Pancreas (tissue), 10 donors: Measurements from ENCODE around the gene TCIRG1. TPM values are rescaled to one million over a fixed set of nuclear protein-coding genes. Genes with fewer than 3 reads are reported as not detected.

Experiments used
- ATAC-seq, 4 donors: fragments of 200-7000 bp; cut with Tn5 transposase; one replicate each; pipeline versions ENCODE4 v1.8.0 to v1.9.1; 2020; ENCODE audit warnings: mild to moderate bottlenecking in 4 of 4, moderate library complexity in 4 of 4
- DNase-seq, 6 donors: peaks; one replicate each; pipeline ENCODE4 v3.0.0-alpha.2; 2020
- FAIRE-seq: peaks from 2 replicates; lab custom pipeline; 2012; peaks lifted over from hg19 to GRCh38; lab: Jason Lieb, UNC
- H3K27ac ChIP-seq, 4 donors: fragments of 200-600 bp; sonication (generic); 1 replicate in 3 of 4; 2 replicates in 1 of 4; pipeline versions ENCODE4 v1.5.0 to v1.8.0; 2020
- H3K27me3 ChIP-seq, 4 donors: fragments of 200-600 bp; one replicate each; pipeline ENCODE4 v1.8.0; 2021
- H3K36me3 ChIP-seq, 3 donors: fragments of 200-600 bp; sonication (generic) in 1 of 3; one replicate each; pipeline versions ENCODE4 v1.5.0 to v1.8.0; 2020 to 2021
- H3K4me1 ChIP-seq, 3 donors: fragments of 200-600 bp; one replicate each; pipeline ENCODE4 v1.8.0; 2021
- H3K4me3 ChIP-seq, 4 donors: fragments of 200-600 bp; sonication (generic) in 2 of 4; one replicate each; pipeline versions ENCODE4 v1.5.0 to v1.8.0; 2020 to 2021
- H3K9me3 ChIP-seq, 4 donors: fragments of 200-600 bp; one replicate each; pipeline ENCODE4 v1.8.0; 2021
- CTCF ChIP-seq, 4 donors: fragments of 200-600 bp; sonication (generic) in 3 of 4; IDR thresholded peaks; one replicate each; pipeline versions ENCODE4 v1.5.0 to v1.8.0; 2021; ENCODE audit warnings: antibody characterized with exemption in 4 of 4
- WGBS, 2 donors: extraction: QIAGEN DNeasy Blood & Tissue Kit; methylation state at CpG; one replicate each; pipeline ENCODE4 v1.1.7; 2013; 5-methylcytosine and 5-hydroxymethylcytosine counted together
- intact Hi-C, 3 donors: fragments of 100-400 bp; cut with DNase I; formaldehyde crosslinking; loops; one replicate each; pipeline versions ENCODE4 v1.11.1 to v1.14.2; 2022
- polyA plus RNA-seq, 2 donors: library from polyadenylated mRNA; stranded (reverse); fragments of 200-250 nt; gene quantifications; one replicate each; pipeline ENCODE4 v1.2.3, GENCODE V29; 2013
- total RNA-seq, 6 donors: library from RNA; stranded (reverse); fragmentation: NEBNext Ultra II Directional in 4 of 6; extraction: Animal tissue kit (Norgen Biotek cat#: 25700) in 4 of 6; gene quantifications; one replicate each; pipeline versions ENCODE4 v1.2.1 to v1.2.4, GENCODE V29; 2021 to 2023
- donor health status: healthy with polysubstance abuse.
- donor health status: DM: no; HTN: no; CAD: no; lungs with moderate emphysema.
- donor health status: DM: no; HTN: no; CAD: no.
- donor health status: control.
- donor health status: control.
- donor health status: Bipolar disorder and iron deficiency.
- donor health status: DM: yes; HTN: yes; CAD: no.
- donor health status: DM: no; HTN: no; CAD: no.
- donor health status: DM: no; HTN: no; CAD: no.
- donor health status: DM: yes; HTN: yes; CAD: no.

Gene TCIRG1
- total and polyA plus RNA-seq, 8 donors: 166 to 1,036 (median 211) TPM

DNA sequence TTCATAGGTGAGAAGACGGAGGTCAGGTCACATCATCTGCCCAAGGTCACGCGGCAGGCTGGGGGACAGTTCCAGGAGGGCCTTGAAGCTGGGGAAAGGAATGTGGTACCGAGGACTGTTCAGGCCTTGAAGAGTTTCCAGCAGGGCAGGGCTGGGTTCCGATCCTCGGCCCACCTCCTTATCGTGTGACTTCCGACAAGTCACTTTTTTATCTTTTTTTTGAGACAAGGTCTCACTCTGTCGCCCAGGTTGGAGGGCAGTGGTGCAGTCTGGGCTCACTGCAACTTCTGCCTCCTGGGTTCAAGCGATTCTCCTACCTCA lies 7.7 kb upstream of the TCIRG1 start:
- peak; percentile 12 to 40 (median 23) for ATAC-seq
- intact Hi-C loops: no loop called here
- FAIRE-seq: no peak
- Histone ChIP-seq H3K27me3 (no peaks in the 10 kb centered on the region), H3K4me3 (peak overlapping the region; percentile 45 to 82 (median 71)), H3K9me3 (no peaks in the 10 kb centered on the region), H3K4me1 (peaks cover 0 to 18% (median 9%) of the 10 kb centered on the region in 3 donors), H3K36me3 (peaks cover 0 to 4% (median 0%) of the 10 kb centered on the region in 3 donors), H3K27ac (peak overlapping the region; percentile 50 to 79 (median 70))
- no peak for DNase-seq
- no peak for TF ChIP-seq CTCF (IDR thresholded peaks at IDR 0.05)
- 8 to 9% methylated on average over 10 of the region's 10 CpGs for WGBS, 2 donors

- Histone ChIP-seq H3K27me3 (no peaks in the 10 kb centered on the region), H3K27ac (no peak overlapping the region), H3K4me3 (no peak overlapping the region), H3K9me3 (no peaks in the 10 kb centered on the region), H3K4me1 (peaks cover 3 to 23% (median 14%) of the 10 kb centered on the region in 3 donors), H3K36me3 (peaks cover 0 to 4% (median 0%) of the 10 kb centered on the region in 3 donors)
- no peak for FAIRE-seq
- no peak for ATAC-seq
- no peak for TF ChIP-seq CTCF (IDR thresholded peaks at IDR 0.05)
- 68 to 75% methylated on average over 9 of the region's 9 CpGs for WGBS, 2 donors
- intact Hi-C loops: no loop called here
- DNase-seq: peak in 2 of 6 donors; percentile 28 to 52
Observed at GRCh38 chr11:68032003-68032402, 6.8 kb upstream of the TCIRG1 start.

DNA sequence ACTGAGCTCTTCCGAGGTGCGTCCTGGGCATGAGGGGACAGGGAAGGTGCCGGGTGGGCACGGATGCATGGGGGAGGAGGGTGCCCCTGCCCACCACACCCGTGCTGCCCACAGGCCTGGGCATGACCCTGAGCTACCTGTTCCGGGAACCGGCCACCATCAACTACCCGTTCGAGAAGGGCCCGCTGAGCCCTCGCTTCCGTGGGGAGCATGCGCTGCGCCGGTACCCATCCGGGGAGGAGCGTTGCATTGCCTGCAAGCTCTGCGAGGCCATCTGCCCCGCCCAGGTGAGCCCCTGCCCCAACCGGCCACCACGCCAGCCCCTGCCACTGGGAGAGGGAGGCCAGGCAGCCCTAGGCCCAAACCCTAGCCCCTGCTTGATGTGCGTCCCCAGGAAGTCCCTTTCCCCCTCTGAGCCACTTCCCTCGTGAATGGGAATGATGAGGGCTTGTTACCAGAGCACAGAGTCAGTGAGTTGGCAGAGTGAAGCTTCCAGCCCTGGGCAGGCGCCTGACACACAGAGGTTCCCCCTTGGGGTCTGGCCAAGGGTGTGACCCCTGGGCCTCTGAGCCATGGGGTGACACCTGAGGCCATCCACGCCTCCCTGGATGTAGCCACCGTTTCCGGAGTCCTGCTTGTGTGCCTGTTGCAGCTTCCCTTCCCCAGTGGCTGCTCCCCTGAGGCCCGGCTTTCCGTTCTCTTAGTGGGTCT lies 5.7 kb upstream of the TCIRG1 start:
- Histone ChIP-seq H3K9me3 (no peaks in the 10 kb centered on the region), H3K27me3 (no peaks in the 10 kb centered on the region), H3K27ac (no peak overlapping the region), H3K36me3 (peaks cover 0 to 4% (median 0%) of the 10 kb centered on the region in 3 donors), H3K4me3 (no peak overlapping the region), H3K4me1 (peaks cover 15 to 34% (median 25%) of the 10 kb centered on the region in 3 donors)
- peak in 2 of 6 donors; percentile 41 to 84 for DNase-seq
- no peak for TF ChIP-seq CTCF (IDR thresholded peaks at IDR 0.05)
- intact Hi-C loops: no loop called here
- WGBS, 2 donors: 87 to 89% methylated on average over 29 of the region's 29 CpGs
- no peak for FAIRE-seq
- ATAC-seq: no peak

- WGBS, 2 donors: 44 to 56% methylated on average over 12 of the region's 12 CpGs
- Histone ChIP-seq H3K4me3 (no peak overlapping the region), H3K9me3 (no peaks in the 10 kb centered on the region), H3K4me1 (peaks cover 20 to 39% (median 30%) of the 10 kb centered on the region in 3 donors), H3K27me3 (no peaks in the 10 kb centered on the region), H3K27ac (no peak overlapping the region), H3K36me3 (peaks cover 0 to 4% (median 0%) of the 10 kb centered on the region in 3 donors)
- no peak for TF ChIP-seq CTCF (IDR thresholded peaks at IDR 0.05)
- ATAC-seq: no peak
- FAIRE-seq: no peak
- intact Hi-C loops: no loop called here
- peak in 3 of 6 donors; percentile 55 to 70 (median 63) for DNase-seq
Observed at GRCh38 chr11:68033708-68034045, 5.1 kb upstream of the TCIRG1 start.

GRCh38 chr11:68035266-68035876 lies 3.5 kb upstream of the TCIRG1 start:
- DNase-seq (peak in 1 of 6 donors; percentile 35), FAIRE-seq (no peak), ATAC-seq (no peak)
- intact Hi-C loops: no loop called here
- Histone ChIP-seq H3K36me3 (peaks cover 0 to 4% (median 0%) of the 10 kb centered on the region in 3 donors), H3K9me3 (no peaks in the 10 kb centered on the region), H3K27ac (peak overlapping the region in 1 of 4 donors; percentile 93), H3K4me3 (no peak overlapping the region), H3K4me1 (peaks cover 21 to 34% (median 30%) of the 10 kb centered on the region in 3 donors), H3K27me3 (no peaks in the 10 kb centered on the region)
- WGBS, 2 donors: 85 to 88% methylated on average over 13 of the region's 13 CpGs
- no peak for TF ChIP-seq CTCF (IDR thresholded peaks at IDR 0.05)
